Measurements from ENCODE around the gene LMBRD1.

DNA sequence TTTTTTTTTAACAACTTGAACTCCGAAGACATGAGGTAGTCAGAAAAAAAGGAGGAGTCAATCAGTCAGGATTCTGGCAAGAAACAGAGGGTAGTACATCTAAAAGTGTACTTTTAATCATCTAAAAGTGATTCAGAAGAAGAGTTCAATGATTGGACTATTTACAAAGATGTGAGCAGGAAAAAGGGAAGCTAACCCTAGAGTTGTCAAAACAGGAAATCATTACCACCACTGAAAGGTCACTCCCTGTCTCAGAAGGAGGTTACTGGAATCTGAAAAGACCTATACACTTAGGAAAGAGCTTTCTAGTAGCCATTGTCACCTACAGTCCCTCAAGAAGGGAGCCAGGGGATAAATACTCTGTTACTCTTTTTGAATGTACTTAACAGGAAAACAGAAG, 16.7 kb upstream of the LMBRD1 start:
- TF ChIP-seq FOXM1 (IDR thresholded peaks at IDR 0.05; ENCODE audit: borderline replicate concordance) (no peak), FOXA1 (IDR thresholded peaks at IDR 0.05) (no peak), ELF4 (IDR thresholded peaks at IDR 0.05) (no peak), CTBP1 (IDR thresholded peaks at IDR 0.05; ENCODE audit: borderline replicate concordance) (no peak), BHLHE40 (IDR thresholded peaks at IDR 0.05; ENCODE audit: borderline replicate concordance) (no peak), PKNOX1 (IDR thresholded peaks at IDR 0.05) (no peak), HDGF (IDR thresholded peaks at IDR 0.05; ENCODE audit: borderline replicate concordance) (no peak), FOXK2 (IDR thresholded peaks at IDR 0.05) (no peak)
